Panc1 (cell line): ENCODE measurements around the gene LZTS3. TPM values are rescaled to one million over a fixed set of nuclear protein-coding genes. Genes with fewer than 3 reads are reported as not detected.
A peak's percentile ranks its signal among the peaks of the same experiment; 100 is the strongest.

Experiments
- ATAC-seq: fragments of 200-7000 bp; cut with Tn5 transposase; 2 replicates; pipeline ENCODE4 v1.9.1; 2020; ENCODE audit warnings: mild to moderate bottlenecking, moderate library complexity
- BruUV-seq: library from RNA; stranded (reverse); fragments of 400-500 nt; replicated peaks from 2 replicates; lab custom pipeline; 2021; lab: Mats Ljungman, UMichigan
- CTCF ChIA-PET: fragments of 300-600 bp; sonication (Branson Sonifier 250); formaldehyde crosslinking; loops from one replicate; lab custom pipeline; 2022; ENCODE audit warnings: antibody characterized with exemption; lab: Charles Lee
- POLR2A ChIA-PET: fragments of 300-600 bp; sonication (Branson Sonifier 250); formaldehyde crosslinking; loops from one replicate; lab custom pipeline; 2022; ENCODE audit warnings: antibody characterized with exemption; lab: Charles Lee
- DNase-seq: peaks from one replicate; pipeline ENCODE4 v3.0.0-alpha.2; 2010; ENCODE audit warnings: low read depth, low spot score
- H3K27ac ChIP-seq: 2 replicates; pipeline ENCODE4 v1.5.1; 2011; ENCODE audit warnings: mild to moderate bottlenecking, low read length, inconsistent platforms
- H3K27me3 ChIP-seq: fragments of 200-500 bp; sonication (Bioruptor generic); 2 replicates; pipeline ENCODE4 v1.6.0; 2014; ENCODE audit warnings: low read length, inconsistent platforms; ENCODE audit not compliant: control insufficient read depth, insufficient read depth
- H3K36me3 ChIP-seq: fragments of 200-500 bp; sonication (Bioruptor generic); 2 replicates; pipeline ENCODE4 v1.5.1; 2014; ENCODE audit warnings: inconsistent platforms, mild to moderate bottlenecking, low read length, moderate library complexity; ENCODE audit not compliant: control insufficient read depth, insufficient read depth
- H3K4me1 ChIP-seq: 2 replicates; pipeline ENCODE4 v1.5.1; 2011; ENCODE audit warnings: inconsistent platforms, mild to moderate bottlenecking, low read length, moderate library complexity; ENCODE audit not compliant: control insufficient read depth, insufficient read depth
- H3K4me3 ChIP-seq, 2 experiments: 2 replicates each; pipeline ENCODE4 v1.5.1; 2011 to 2012; ENCODE audit warnings: low read depth in 2 of 2, low read length in 2 of 2, mild to moderate bottlenecking in 2 of 2, inconsistent platforms in 1 of 2, moderate library complexity in 1 of 2
- H3K9me3 ChIP-seq: fragments of 200-500 bp; sonication (Bioruptor generic); 2 replicates; pipeline ENCODE4 v1.5.1; 2014; ENCODE audit warnings: low read depth, mild to moderate bottlenecking, inconsistent platforms, low read length, moderate library complexity; ENCODE audit not compliant: control insufficient read depth, insufficient read depth
- CTCF ChIP-seq: fragments of 450-650 bp; IDR thresholded peaks from 2 replicates; pipeline ENCODE4 v1.5.1; 2017; ENCODE audit warnings: mild to moderate bottlenecking
- POLR2AphosphoS5 ChIP-seq: IDR thresholded peaks from 2 replicates; pipeline ENCODE4 v1.6.1; 2012; ENCODE audit warnings: mild to moderate bottlenecking, low read depth, low read length, moderate library complexity
- REST ChIP-seq, 2 experiments: IDR thresholded peaks; 2 replicates each; pipeline ENCODE4 v1.6.1; 2011 to 2012; ENCODE audit warnings: low read depth in 2 of 2, control low read depth in 1 of 2, low read length in 1 of 2, mild to moderate bottlenecking in 1 of 2, moderate library complexity in 1 of 2; ENCODE audit not compliant: insufficient read depth in 1 of 2
- SIN3A ChIP-seq: IDR thresholded peaks from 2 replicates; pipeline ENCODE4 v1.6.1; 2012; ENCODE audit warnings: low read depth, mild to moderate bottlenecking, low read length, moderate library complexity, borderline replicate concordance; ENCODE audit not compliant: insufficient read depth
- TCF7L2 ChIP-seq: IDR thresholded peaks from 2 replicates; pipeline ENCODE4 v1.6.1; 2011; ENCODE audit warnings: mild to moderate bottlenecking, low read depth, low read length, inconsistent platforms
- in situ Hi-C: cut with HindIII; loops from 2 replicates; pipeline ENCODE4 v1.10.0; 2016; ENCODE audit warnings: low sequenced_read_pairs, low pct_unique_long_range_greater_than_20kb
- intact Hi-C: fragments of 100-400 bp; cut with micrococcal nuclease; formaldehyde crosslinking; loops from one replicate; pipeline ENCODE4 v1.10.0; 2022; ENCODE audit not compliant: unreplicated experiment
- total RNA-seq: library from RNA; stranded (reverse); gene quantifications from one replicate; pipeline ENCODE4 v1.2.1, GENCODE V29; 2021; ENCODE audit not compliant: unreplicated experiment

LZTS3 gene
- total RNA-seq, 1 experiment from 2014 or later: 5.2 TPM

- H3K36me3 ChIP-seq: peaks cover 7% of the 10 kb centered on the region
- no peaks in the 10 kb centered on the region for H3K27me3 ChIP-seq
- CTCF ChIA-PET: no interaction called here
- POLR2A ChIA-PET: interaction anchor here (0.6 kb wide), 1 partner anchor 27 kb away, joined by 4 read pairs; no protein-coding TSS in a partner anchor
- BruUV-seq: no TSS peak
- DNase-seq (no peak), ATAC-seq (peak; percentile 37; the same call in 1 of the 2 replicates)
- in situ Hi-C loops (no loop called here), intact Hi-C loops (no loop called here)
- peak overlapping the region; percentile 97 for H3K27ac ChIP-seq
- H3K4me3 ChIP-seq: peak overlapping the region; percentile 96 to 100
- H3K4me1 ChIP-seq: peaks cover 14% of the 10 kb centered on the region
- H3K9me3 ChIP-seq: no peaks in the 10 kb centered on the region
- TF ChIP-seq REST (IDR thresholded peaks at IDR 0.05; ENCODE audit: insufficient read depth in 1 of 2, low read depth in 2 of 2, low read length in 1 of 2): no peak
- TF ChIP-seq CTCF: no peak
These were observed 14.3 kb downstream of the LZTS3 start for GRCh38 chr20:3158968-3159431.

GRCh38 chr20:3157817-3158216 lies 15.5 kb downstream of the LZTS3 start:
- H3K36me3 ChIP-seq: peaks cover 7% of the 10 kb centered on the region
- peaks cover 14% of the 10 kb centered on the region for H3K4me1 ChIP-seq
- in situ Hi-C loops: no loop called here
- no peaks in the 10 kb centered on the region for H3K9me3 ChIP-seq
- H3K27ac ChIP-seq: no peak overlapping the region; the same call in 1 of the 2 replicates
- BruUV-seq: no TSS peak
- intact Hi-C loops: no loop called here
- no peak for TF ChIP-seq TCF7L2
- no peak for TF ChIP-seq CTCF
- no peak for TF ChIP-seq REST (IDR thresholded peaks at IDR 0.05; ENCODE audit: insufficient read depth in 1 of 2, low read depth in 2 of 2, low read length in 1 of 2)
- no peak for TF ChIP-seq SIN3A
- TF ChIP-seq POLR2AphosphoS5: no peak
- peak overlapping the region; percentile 96 to 100 for H3K4me3 ChIP-seq
- H3K27me3 ChIP-seq: no peaks in the 10 kb centered on the region
- no peak for ATAC-seq
- no peak for DNase-seq
- ChIA-PET POLR2A (interaction anchor here (0.7 kb wide), 2 partner anchors 87 to 845 kb away, joined by 6 to 7 read pairs; no protein-coding TSS in a partner anchor), CTCF (no interaction called here)
